ENCODE measurements around the gene PHF1. TPM values are rescaled to one million over a fixed set of nuclear protein-coding genes. Genes with fewer than 3 reads are reported as not detected.
A peak's percentile ranks its signal among the peaks of the same experiment; 100 is the strongest.
"Not testable (repeated sequence)": the region's sequence is repeated elsewhere in the genome, so short reads cannot be mapped to it uniquely, and the experiment has no call there.

Gene PHF1
- polyA plus RNA-seq = 77.0 TPM

DNA sequence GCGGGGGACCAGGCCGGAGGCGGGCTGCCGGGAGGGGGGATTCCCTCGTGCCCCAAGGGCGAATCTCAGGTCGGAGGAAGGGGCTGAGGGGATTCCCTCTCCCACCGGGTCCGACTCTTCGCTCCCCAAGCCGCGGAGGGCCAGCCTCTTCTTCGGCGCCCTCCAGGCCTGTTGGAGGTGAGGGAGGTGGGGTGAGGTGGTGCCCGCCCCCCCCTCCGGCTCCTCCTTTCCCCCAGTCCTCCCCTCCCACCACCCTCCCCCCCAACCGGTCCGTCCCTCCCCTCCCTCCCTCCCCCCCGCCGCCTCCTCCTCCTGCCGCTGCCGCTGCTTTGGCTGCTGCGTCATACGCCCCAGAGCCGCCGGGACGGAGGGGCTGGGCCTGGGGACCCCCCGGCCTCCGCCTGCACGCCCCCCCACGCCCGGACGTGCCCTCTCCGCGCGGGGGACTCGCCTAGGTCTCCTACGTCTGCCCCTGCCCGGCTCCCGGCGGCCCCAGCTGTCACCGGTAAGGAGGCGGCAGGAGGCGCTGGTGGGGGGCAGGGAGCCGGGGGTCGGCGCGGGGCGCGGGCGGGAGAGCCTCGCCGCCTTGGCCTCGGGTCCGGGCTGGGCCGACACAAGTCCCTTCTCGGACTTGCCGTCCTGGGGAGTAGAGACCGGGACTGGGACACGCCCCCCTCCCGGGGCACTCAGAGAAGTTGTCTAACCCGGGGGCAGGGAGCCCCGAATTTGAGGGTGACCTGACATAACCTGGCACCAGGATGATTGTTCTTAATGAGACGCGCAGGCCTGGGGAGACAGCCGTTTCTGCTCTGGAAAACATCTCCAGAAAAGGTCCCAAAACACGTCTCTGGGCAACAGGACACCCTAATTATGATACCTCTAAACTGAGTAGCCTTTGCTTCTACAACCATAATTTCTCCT, at the start of gene PHF1:
Gene PHF1, plus strand, starts transcription at position 304 of the 921 bp plus-strand sequence. CDS start 1,250 bp downstream, outside the sequence.
- H3K27ac Mint-ChIP-seq = peak within 1 kb of the TSS; percentile 92 to 99 (median 94)
- H3K4me3 Mint-ChIP-seq = peak within 1 kb of the TSS; percentile 87 to 96 (median 91)
- H3K36me3 Mint-ChIP-seq = no peaks in the 10 kb centered on the region
- peaks cover 20 to 38% (median 29%) of the 10 kb centered on the region in 3 donors for H3K4me1 Mint-ChIP-seq
- H3K27me3 Mint-ChIP-seq = no peaks in the 10 kb centered on the region
- no peaks in the 10 kb centered on the region for H3K9me3 Mint-ChIP-seq

- H3K4me3 Mint-ChIP-seq, H3K27ac Mint-ChIP-seq, H3K4me1 Mint-ChIP-seq, H3K9me3 Mint-ChIP-seq, H3K27me3 Mint-ChIP-seq, H3K36me3 Mint-ChIP-seq: not testable (repeated sequence)
These were observed 47.3 kb upstream of the PHF1 start for GRCh38 chr6:33363486-33363885.

DNA sequence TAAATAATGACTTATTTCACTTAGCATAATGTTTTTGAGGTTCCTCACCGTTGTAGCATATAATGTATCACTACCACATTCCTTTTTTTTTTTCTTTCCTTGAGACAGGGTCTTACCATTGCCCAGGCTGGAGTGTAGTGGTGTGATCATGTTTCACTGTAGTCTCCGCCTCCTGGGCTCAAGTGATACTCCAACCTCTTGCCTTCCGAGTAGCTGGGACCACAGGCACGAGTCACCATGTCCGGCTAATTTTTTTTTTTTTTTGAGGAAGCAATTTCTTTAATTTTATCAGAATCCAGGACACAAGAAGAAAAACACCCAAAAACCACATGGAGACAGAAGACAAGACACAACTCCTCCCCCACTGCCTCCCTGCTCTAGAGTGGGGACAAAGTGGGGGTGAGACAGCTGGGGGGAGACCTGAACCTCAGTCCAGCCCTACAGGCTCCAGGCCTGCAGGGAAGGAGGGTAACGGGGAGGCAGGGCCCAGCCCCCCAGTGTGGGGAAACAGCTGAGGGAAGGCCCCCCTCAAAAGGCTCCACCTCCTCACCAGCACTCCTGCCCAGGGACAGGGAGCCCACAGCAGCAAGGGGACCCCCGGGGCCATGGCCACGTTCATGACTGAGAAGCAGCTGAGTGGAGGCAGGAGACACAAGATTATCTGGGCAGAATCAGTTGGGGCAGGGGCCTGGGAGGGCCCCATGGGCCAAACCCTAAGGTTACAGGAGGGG, 46.2 kb upstream of the PHF1 start:
- H3K4me3 Mint-ChIP-seq, H3K27ac Mint-ChIP-seq, H3K27me3 Mint-ChIP-seq, H3K36me3 Mint-ChIP-seq, H3K4me1 Mint-ChIP-seq, H3K9me3 Mint-ChIP-seq: not testable (repeated sequence)

DNA sequence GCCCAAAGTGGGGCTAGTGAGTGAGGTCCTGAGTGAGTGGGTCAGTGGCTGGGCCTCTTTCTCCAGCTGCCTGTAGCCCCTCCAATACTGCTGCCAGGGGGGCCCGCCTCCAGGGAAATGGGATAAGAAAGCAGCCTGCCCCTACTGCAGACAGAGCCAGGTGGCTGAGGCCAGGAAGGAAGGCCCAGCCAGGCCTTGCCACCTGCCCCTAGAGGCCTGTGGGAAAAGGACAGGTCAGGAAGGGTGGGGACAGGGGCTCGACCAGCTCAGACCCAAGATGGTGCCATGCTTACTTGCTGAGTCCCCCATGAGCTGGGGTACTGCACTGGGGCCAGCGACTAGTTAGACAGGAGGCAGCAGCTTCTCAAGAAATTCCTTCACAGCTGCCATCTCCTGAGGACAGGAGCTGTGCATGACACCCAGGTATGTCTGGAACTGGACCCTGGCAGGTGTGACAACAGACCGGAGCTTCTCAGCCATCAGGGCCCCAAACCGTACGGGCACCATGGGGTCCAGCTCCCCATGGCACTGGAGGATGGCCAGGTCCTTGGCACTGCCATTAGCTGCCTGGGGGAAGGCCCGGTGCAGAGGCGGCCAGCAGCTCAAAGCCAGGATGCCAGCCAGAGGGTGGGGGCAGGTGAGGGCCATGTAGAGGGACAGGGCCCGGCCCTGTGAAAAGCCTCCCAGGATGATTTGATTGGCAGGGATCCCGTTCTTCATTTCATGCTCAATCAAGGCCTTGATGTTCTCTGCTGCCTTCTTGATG, 45.4 kb upstream of the PHF1 start:
- H3K36me3 Mint-ChIP-seq, H3K9me3 Mint-ChIP-seq, H3K27ac Mint-ChIP-seq, H3K4me3 Mint-ChIP-seq, H3K4me1 Mint-ChIP-seq, H3K27me3 Mint-ChIP-seq: not testable (repeated sequence)

- Mint-ChIP-seq H3K27me3 (no peaks in the 10 kb centered on the region), H3K4me3 (no peak overlapping the region), H3K27ac (no peak overlapping the region), H3K4me1 (no peaks in the 10 kb centered on the region), H3K9me3 (no peaks in the 10 kb centered on the region), H3K36me3 (no peaks in the 10 kb centered on the region)
These were observed 43.7 kb upstream of the PHF1 start for GRCh38 chr6:33367009-33367714.

GRCh38 chr6:33367715-33368025, 43.1 kb upstream of the PHF1 start:
- not testable (repeated sequence) for H3K4me1 Mint-ChIP-seq, H3K4me3 Mint-ChIP-seq, H3K27me3 Mint-ChIP-seq, H3K9me3 Mint-ChIP-seq, H3K27ac Mint-ChIP-seq, H3K36me3 Mint-ChIP-seq

DNA sequence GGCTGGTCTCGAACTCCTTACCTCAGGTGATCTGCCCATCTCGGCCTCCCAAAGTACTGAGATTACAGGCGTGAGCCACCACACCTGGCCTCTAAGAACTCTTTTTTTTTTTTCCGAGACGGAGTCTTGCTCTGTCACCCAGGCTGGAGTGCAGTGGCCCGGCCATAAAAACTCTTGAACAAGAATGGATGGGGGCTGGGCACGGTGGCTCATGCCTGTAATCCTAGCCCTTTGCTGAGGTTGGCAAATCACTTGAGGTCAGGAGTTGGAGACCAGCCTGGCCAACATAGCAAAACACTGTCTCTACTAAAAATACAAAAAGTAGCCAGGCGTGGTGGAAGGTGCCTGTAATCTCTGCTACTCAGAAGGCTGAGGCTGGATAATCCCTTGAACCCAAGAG, 38.9 kb upstream of the PHF1 start:
- not testable (repeated sequence) for H3K27me3 Mint-ChIP-seq, H3K9me3 Mint-ChIP-seq, H3K27ac Mint-ChIP-seq, H3K4me3 Mint-ChIP-seq, H3K36me3 Mint-ChIP-seq, H3K4me1 Mint-ChIP-seq

GRCh38 chr6:33372526-33373123, 38.2 kb upstream of the PHF1 start:
- H3K36me3 Mint-ChIP-seq = peaks cover 2% of the 10 kb centered on the region
- no peaks in the 10 kb centered on the region for H3K9me3 Mint-ChIP-seq
- H3K27me3 Mint-ChIP-seq = no peaks in the 10 kb centered on the region
- H3K4me3 Mint-ChIP-seq = no peak overlapping the region
- peaks cover 0 to 4% (median 2%) of the 10 kb centered on the region in 3 donors for H3K4me1 Mint-ChIP-seq
- H3K27ac Mint-ChIP-seq = no peak overlapping the region

- peak overlapping the region in 1 of 3 donors; percentile 52 for H3K27ac Mint-ChIP-seq
- H3K4me3 Mint-ChIP-seq = no peak overlapping the region
- no peaks in the 10 kb centered on the region for H3K27me3 Mint-ChIP-seq
- peaks cover 0 to 4% (median 2%) of the 10 kb centered on the region in 3 donors for H3K4me1 Mint-ChIP-seq
- H3K9me3 Mint-ChIP-seq = no peaks in the 10 kb centered on the region
- H3K36me3 Mint-ChIP-seq = peaks cover 2% of the 10 kb centered on the region
These were observed 36.6 kb upstream of the PHF1 start for GRCh38 chr6:33373960-33374910.

- Mint-ChIP-seq H3K27me3 (no peaks in the 10 kb centered on the region), H3K36me3 (peaks cover 2% of the 10 kb centered on the region), H3K27ac (no peak overlapping the region), H3K4me1 (peaks cover 0 to 4% (median 2%) of the 10 kb centered on the region in 3 donors), H3K4me3 (no peak overlapping the region), H3K9me3 (no peaks in the 10 kb centered on the region)
These were observed 35.6 kb upstream of the PHF1 start for GRCh38 chr6:33375143-33375671.

- Mint-ChIP-seq H3K9me3 (no peaks in the 10 kb centered on the region), H3K4me1 (peaks cover 0 to 4% (median 2%) of the 10 kb centered on the region in 3 donors), H3K27ac (no peak overlapping the region)
These were observed 33.6 kb upstream of the PHF1 start for GRCh38 chr6:33377171-33377570.

GRCh38 chr6:33379184-33379583, 31.6 kb upstream of the PHF1 start:
- not testable (repeated sequence) for H3K36me3 Mint-ChIP-seq, H3K4me3 Mint-ChIP-seq, H3K27ac Mint-ChIP-seq, H3K9me3 Mint-ChIP-seq, H3K4me1 Mint-ChIP-seq, H3K27me3 Mint-ChIP-seq

More at GRCh38 chr6:33377171-33377570, 33.6 kb upstream of the PHF1 start:
- peaks cover 2% of the 10 kb centered on the region for H3K36me3 Mint-ChIP-seq
- H3K4me3 Mint-ChIP-seq = no peak overlapping the region
- H3K27me3 Mint-ChIP-seq = no peaks in the 10 kb centered on the region

DNA sequence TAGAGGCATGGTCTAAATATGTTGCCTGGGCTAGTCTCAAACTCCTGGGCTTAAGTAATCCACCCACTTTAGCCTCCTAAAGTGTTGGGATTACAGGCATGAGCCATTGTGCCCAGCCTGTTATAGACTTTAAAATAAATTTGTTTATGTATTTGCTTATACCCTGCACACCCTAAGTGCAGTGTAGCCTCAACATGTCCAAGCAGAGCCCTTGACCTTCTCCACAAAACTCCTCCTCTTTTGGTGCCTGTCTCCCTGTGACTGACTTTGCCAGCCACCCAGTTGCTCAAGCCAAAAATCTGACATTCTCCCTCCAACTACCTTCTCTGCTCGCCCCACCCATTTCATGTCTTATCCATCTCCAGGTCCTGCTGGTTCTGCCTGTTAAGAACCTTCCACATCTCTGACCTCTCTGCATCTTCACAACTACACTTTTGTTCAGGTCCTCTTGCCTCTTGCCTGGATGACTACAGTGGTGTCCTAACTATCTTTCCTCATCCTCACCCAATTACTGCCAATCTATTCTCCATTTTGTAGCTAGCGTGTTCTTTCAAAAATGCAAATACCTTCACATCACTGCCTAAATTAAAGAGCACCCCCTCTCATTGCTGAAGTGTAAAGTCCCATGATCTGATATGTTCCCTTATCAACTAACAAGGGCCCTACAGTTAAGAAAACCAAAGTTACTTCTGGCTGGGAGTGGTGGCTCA, 30.4 kb upstream of the PHF1 start:
- H3K27ac Mint-ChIP-seq = no peak overlapping the region
- H3K4me3 Mint-ChIP-seq = no peak overlapping the region
- no peaks in the 10 kb centered on the region for H3K27me3 Mint-ChIP-seq
- H3K36me3 Mint-ChIP-seq = no peaks in the 10 kb centered on the region
- no peaks in the 10 kb centered on the region for H3K4me1 Mint-ChIP-seq
- no peaks in the 10 kb centered on the region for H3K9me3 Mint-ChIP-seq

Measured in IgD-negative memory B cell (primary cell).